OCI-LY7 (cell line): ENCODE results near the gene CGB8.

Experiments used
- EZH2phosphoT487 ChIP-seq: fragments of 200-600 bp; sonication (generic); IDR thresholded peaks from 2 replicates; pipeline ENCODE4 v1.6.1; 2018; ENCODE audit warnings: low read depth, borderline replicate concordance, mild to moderate bottlenecking, mixed run types, antibody characterized with exemption, low read length, moderate library complexity, mixed read lengths
- TF ChIP-seq, protein P1 (sequence below): fragments of 200-600 bp; sonication (generic); conservative IDR thresholded peaks from 2 replicates; pipeline ENCODE4 v1.5.1; 2014; ENCODE audit warnings: mild to moderate bottlenecking, antibody characterized with exemption, low read length, moderate library complexity, mixed read lengths

DNA sequence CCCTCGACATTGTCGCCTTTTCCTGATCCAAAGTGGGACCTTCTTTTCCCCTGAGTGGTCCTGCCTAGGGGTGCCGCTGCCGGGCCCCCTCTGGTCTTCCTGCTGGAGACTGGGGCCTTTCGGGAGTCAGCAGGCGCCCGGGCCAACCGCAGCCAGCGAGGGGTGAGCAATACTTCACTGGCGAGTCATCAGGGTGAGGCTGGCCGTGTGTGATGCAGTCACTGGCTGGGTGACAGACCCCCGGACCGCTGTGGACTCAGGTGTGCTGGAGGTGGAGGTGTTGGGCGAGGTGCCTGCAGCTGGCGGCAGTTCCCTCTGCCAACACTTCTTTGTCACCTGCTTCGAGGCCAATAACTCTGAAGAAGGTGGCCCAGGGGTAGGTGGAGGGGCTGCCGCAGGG is 6.7 kb downstream of the CGB8 start:
- TF ChIP-seq, protein P1, sequence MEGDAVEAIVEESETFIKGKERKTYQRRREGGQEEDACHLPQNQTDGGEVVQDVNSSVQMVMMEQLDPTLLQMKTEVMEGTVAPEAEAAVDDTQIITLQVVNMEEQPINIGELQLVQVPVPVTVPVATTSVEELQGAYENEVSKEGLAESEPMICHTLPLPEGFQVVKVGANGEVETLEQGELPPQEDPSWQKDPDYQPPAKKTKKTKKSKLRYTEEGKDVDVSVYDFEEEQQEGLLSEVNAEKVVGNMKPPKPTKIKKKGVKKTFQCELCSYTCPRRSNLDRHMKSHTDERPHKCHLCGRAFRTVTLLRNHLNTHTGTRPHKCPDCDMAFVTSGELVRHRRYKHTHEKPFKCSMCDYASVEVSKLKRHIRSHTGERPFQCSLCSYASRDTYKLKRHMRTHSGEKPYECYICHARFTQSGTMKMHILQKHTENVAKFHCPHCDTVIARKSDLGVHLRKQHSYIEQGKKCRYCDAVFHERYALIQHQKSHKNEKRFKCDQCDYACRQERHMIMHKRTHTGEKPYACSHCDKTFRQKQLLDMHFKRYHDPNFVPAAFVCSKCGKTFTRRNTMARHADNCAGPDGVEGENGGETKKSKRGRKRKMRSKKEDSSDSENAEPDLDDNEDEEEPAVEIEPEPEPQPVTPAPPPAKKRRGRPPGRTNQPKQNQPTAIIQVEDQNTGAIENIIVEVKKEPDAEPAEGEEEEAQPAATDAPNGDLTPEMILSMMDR, result no peak
- TF ChIP-seq EZH2phosphoT487, result no peak
